Omental fat pad (tissue), 4 donors: ENCODE results near the gene ST6GALNAC6. TPM values are rescaled to one million over a fixed set of nuclear protein-coding genes. Genes with fewer than 3 reads are reported as not detected.

ENCODE experiments used
- ATAC-seq: fragments of 150-250 bp; one replicate; pipeline ENCODE4 v1.9.1; 2016; ENCODE audit warnings: mild to moderate bottlenecking, moderate library complexity; ENCODE audit not compliant: low FRiP score
- DNase-seq: peaks from one replicate; pipeline ENCODE4 v3.0.0-alpha.2; 2019; ENCODE audit warnings: low spot score
- CTCF ChIP-seq, 3 donors: fragments of 450-650 bp; IDR thresholded peaks; one replicate each; pipeline ENCODE4 v1.5.1; 2016 to 2017; ENCODE audit warnings: antibody characterized with exemption in 3 of 3, mild to moderate bottlenecking in 3 of 3, moderate library complexity in 2 of 3
- total RNA-seq, 4 donors: library from RNA; depleted of rRNA; stranded (reverse); fragments of >200 nt; gene quantifications; one replicate each; pipeline ENCODE4 v1.1.0, GENCODE V29; 2016

The ST6GALNAC6 gene
- total RNA-seq, 4 donors from 2014 or later: 138 to 213 (median 155) TPM

- no peak for DNase-seq
- ATAC-seq: no peak
- no peak for TF ChIP-seq CTCF (IDR thresholded peaks at IDR 0.05)
Observed at GRCh38 chr9:127927201-127927987, 28.0 kb upstream of the ST6GALNAC6 start.

- ATAC-seq (no peak), DNase-seq (no peak)
- TF ChIP-seq CTCF (IDR thresholded peaks at IDR 0.05): no peak
Observed at GRCh38 chr9:127926906-127927200, 27.4 kb upstream of the ST6GALNAC6 start.

- ATAC-seq (no peak), DNase-seq (no peak)
- no peak for TF ChIP-seq CTCF (IDR thresholded peaks at IDR 0.05)
Observed at GRCh38 chr9:127925959-127926905, 26.8 kb upstream of the ST6GALNAC6 start.

- TF ChIP-seq CTCF (IDR thresholded peaks at IDR 0.05): no peak
- ATAC-seq (no peak), DNase-seq (no peak)
Observed at GRCh38 chr9:127924736-127925444, 25.5 kb upstream of the ST6GALNAC6 start.

- no peak for DNase-seq
- no peak for TF ChIP-seq CTCF (IDR thresholded peaks at IDR 0.05)
- ATAC-seq: no peak
Observed at GRCh38 chr9:127923771-127924170, 24.4 kb upstream of the ST6GALNAC6 start.

GRCh38 chr9:127923046-127923445 lies 23.6 kb upstream of the ST6GALNAC6 start:
- no peak for DNase-seq
- TF ChIP-seq CTCF (IDR thresholded peaks at IDR 0.05): no peak
- ATAC-seq: no peak
